Hepatic stellate cell (primary cell): ENCODE measurements around the gene KLHL5.
"Not testable (repeated sequence)": the region's sequence is repeated elsewhere in the genome, so short reads cannot be mapped to it uniquely, and the experiment has no call there.

Experiments used
- DNase-seq: peaks from one replicate; pipeline ENCODE4 v3.0.0; 2011; ENCODE audit warnings: low spot score

The KLHL5 gene

DNA sequence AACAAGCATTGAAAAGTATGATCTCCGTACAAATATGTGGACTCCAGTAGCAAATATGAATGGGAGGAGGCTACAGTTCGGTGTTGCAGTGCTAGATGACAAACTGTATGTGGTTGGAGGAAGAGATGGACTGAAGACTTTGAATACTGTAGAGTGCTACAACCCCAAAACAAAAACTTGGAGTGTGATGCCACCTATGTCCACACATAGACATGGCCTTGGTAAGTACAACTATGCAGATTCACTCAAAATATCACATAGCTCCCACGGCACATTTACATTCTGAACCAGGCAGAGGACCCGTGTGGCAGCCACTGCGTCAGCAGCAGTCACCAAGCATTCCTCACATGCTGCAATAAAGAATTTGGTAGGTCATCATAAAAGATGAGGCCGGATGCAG, 41.3 kb downstream of the KLHL5 start:
- no peak for DNase-seq

DNA sequence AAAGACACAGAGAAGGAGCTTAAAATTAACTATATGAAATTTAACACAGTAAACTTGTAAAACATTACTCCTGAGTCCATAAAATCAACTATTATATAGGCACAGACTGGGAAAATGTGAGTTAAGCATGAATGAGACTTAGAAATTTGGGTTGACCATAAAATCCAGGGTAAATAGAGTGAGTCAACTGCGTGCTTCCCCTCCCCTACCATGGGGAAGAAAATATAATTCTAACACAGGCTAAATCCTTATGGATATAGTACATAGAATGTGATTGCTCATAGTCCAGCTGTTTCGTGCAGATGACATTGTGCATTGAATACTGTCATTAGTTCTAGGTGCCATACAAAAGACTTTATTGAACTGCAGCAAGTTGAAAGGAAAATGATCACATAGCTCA, 42.2 kb downstream of the KLHL5 start:
- DNase-seq = no peak

DNA sequence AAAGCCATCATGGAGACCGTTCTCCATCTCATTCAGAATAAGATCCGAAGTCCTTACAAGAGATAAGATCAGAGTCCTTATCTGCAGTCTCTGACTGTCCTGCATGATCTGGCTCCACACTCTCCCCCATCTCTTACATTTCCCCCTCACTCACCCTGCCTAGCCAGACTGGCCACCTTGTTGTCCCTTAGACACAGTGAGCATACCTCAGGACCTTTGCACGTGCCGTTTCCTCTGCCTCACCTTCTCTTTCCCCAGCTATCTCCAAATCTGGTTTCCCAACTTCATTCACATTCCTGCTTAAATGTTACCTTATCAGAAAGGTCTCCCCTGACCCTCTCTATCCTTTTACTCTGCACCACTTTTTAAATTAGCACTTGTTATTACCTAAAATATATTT, 44.0 kb downstream of the KLHL5 start:
- DNase-seq = no peak

DNA sequence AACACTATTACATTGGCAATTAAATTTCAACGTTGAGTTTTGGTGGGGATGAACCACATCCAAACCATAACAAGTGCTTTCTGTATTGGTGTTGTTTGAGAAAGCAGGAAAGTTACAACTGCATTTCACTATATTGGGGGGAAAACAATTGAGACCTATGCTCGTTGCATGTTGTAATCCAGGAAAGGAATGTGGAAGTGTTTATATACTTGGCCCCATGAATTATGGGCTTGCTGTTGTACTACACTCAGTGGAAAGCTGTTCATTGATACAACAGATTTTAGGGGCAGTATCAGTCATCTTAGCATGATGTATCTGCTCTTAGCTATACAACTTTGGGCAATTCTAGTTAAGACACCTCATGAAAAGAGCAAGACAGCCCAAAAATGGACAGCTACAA, 52.4 kb downstream of the KLHL5 start:
- no peak for DNase-seq

DNA sequence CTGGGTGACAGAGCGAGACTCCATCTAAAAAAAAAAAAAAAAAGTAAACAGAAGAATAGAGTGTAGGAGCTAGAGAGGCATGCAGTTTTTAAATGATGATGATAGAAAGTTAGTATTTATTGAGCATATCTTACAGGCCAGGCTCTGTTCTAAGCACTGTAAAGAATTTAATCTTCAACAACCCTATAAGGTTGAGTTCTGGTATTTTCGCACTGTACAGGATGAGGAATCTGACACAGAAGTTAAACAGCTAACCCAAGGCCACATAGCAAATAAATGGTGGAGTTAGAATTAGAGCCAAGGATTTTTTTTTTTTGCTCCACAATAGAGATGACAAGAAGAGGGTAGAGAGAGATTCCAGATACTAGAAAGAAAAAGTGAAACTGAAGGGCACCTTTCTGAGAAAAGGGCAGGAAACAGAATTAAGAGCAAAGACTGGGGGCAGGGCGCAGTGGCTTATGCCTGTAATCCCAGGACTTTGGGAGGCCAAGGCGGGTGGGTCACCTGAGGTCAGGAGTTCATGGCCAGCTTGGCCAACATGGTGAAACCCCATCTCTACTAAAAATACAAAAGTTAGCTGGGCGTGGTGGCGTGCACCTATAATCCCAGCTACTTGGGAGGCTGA, 56.1 kb downstream of the KLHL5 start:
- no peak for DNase-seq

DNA sequence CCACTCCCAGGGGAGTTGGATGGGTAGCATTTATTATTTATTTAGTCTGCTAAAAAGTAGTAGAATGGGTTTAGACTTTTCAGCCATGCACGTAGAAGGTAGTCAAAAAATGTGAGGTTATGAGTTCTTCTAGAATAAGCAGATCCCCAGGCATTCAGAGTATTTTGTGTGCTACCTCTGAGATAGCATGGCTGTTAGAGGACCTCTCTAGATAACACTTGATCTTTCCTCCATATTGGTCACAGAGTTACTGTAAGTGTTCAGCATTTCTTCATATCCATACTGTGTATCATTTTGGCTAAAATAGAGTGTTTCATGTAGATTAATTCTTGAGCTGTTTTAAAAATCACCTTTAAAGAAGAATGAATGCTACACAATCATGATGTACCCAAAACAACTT, 58.4 kb downstream of the KLHL5 start:
- no peak for DNase-seq

DNA sequence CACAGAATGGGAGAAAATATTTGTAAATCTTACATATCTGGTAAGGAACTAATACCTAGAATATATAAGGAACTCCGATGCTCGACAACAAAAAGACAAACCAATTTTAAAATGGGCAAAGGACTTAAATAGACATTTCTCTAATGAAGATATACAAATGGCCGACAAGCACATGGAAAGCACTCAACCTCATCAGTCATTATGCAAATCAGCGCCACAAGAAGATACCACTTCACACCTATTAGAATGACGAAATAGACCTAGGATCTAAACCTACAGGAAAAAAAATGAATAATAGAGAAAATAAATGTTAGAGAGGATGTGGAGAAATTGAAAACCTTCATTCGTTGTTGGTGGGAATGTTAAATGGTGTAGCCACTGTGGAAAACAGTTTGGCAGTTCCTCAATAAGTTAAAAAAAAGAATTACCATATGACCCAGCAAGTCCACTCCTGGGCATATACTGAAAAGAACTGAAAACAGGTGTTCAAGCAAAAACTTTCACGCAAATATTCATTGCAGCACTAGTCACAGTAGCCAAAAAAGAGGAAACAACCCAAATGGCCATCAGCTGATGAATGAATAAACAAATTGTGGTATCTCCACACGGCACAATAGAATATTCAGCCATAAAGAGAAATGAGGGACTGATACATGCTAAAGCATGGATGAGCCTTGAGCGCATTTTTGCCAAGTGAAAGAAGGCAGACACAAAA, 63.0 kb downstream of the KLHL5 start:
- no peak for DNase-seq

DNA sequence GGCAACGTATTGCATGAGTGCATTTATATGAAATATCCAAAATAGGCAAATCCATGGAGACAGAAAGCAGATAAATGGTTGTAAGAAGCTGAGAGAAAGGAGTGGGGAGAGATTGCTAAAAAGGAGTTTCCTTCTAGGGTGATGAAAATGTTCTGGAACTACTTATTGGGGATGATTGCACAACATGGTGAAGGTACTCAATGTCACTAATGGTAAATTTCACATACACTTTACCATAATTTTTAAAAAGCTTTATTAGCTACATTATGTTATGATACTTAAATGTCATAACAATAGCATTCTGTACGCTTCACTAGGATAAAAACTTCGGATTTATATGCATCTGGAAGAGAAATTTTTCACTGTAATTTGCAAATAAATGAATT, 63.6 kb downstream of the KLHL5 start:
- no peak for DNase-seq

DNA sequence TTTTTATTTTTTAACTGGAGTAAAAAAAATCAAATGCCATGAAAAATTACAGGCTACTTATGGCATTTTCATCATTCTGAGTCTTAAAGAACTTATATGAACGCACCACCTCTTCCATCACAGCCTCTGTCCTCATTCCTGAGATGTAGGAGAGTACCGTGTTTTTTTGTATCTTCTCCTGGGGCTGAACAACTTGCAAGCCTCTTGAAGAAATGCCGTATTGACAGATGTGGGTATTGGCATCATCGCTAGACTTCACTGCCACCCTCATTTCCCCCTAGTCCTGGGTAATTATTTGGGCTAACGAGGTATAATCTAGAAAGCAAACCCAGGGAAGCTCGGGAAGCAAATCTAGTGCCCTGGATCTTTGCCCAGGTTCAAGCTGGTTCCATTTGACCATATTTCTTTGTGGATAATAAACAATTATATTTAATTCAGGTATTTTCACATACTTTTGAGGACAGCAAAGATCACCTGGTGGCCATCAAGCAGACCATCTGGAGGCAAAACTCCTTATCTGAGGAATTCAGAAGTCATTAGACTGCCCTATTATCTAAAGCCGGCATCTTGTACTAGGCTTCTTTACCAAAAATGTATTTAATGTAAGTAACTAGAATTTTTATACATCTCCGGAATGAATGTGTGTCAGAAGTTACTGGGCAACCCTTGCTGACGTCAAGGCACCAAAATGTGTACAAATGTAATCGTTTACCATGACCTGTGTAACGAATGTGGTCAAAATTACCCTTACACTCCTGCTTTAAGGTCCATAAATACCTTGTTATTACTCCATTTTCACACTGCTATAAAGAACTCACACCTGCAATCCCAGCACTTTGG, 64.4 kb downstream of the KLHL5 start:
- no peak for DNase-seq

DNA sequence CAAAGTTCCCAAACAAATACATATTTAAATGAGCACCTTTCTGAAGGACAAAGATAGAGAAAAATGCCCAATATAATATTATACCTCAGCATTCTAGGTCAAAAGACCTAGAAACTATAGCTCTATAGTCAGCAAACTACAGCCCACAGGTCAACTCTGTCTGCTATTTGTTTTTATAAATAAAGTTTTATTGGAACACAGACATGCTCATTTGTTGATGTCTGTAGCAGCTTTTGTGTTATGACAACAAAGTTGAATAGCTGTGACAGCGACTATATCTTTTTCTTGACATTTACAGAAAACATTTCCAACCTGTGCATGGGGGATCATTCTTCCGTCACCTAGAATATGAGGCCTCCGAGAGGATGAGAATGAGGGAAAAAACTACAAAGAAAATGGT, 71.6 kb downstream of the KLHL5 start:
- DNase-seq = no peak

DNA sequence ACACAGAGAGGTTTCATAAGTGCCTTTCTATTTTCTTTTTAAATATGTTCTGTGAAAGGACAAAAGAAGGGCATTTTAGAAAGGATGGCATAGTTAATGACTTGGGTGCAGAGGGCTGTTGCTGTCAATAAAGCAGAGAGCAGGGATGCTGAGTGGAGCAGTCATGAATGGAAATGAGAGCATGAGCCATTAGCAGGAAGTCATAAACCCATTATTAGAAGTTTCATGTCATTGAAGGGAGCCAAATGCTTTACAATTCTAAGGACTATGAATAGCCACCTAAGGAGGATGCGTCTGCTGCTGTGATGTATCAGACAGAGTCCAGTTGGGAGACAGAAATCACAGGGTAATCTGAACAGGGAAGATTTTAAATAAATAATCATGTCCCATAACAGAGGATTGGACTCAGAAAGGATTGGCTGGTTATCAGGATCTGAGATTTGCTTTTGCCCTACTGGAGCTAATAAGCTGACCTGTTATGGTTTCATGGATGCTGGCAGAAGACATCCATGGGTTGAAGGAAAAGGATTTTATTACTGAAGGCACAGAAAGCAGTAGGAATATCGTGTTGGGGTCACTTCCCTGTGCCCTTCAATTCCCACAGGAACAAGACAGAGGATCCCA, 72.8 kb downstream of the KLHL5 start:
- DNase-seq = no peak

DNA sequence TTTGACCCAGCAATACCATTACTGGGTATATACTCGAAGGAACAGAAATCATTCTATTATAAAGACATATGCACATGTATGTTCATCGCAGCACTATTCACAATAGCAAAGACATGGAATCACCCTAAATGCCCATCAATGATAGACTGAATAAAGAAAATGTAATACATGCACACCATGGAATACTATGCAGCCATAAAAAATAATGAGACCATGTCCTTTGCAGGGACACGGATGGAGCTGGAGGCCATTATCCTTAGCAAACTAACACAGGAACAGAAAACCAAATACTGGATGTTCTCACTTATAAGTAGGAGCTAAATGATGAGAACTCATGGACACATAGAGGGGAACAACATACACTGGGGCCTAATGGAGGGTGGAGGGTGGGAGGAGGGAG, 76.2 kb downstream of the KLHL5 start:
- DNase-seq = not testable (repeated sequence)

DNA sequence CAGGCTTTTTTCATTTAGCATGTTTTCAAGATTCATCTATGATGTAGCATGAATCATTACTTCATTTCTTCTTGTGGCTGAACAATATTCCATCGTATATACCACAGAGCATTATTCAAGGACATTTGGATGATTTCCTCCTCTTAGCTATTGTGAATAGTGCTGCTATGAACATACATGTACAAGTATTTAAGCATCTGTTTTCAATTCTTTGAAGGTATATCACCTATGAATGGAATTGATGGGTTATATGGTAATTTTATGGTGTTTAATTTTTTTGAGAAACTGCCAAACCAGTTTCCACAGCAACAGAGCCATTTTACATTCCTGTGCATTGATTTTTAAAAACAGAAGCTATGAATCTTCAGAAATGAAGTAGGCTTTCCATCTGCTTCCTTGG, 84.2 kb downstream of the KLHL5 start:
- DNase-seq = no peak

DNA sequence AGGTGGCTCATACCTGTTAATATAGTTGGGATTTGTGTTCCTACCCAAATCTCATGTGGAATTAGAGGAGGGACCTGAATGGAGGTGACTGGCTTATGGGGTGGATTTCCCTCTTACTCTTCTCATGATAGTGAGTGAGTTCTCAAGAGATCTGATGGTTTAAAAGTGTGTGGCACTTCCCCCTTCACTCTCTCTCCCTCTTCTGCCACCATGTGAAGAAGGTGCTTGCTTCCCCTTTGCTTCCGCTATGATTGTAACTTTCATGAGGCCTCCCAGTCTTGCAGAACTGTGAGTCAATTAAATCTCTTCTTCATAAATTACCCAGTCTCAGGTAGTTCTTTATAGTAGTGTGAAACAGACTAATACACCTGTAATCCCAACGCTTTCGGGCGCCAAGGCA, 92.0 kb downstream of the KLHL5 start:
- DNase-seq = no peak

DNA sequence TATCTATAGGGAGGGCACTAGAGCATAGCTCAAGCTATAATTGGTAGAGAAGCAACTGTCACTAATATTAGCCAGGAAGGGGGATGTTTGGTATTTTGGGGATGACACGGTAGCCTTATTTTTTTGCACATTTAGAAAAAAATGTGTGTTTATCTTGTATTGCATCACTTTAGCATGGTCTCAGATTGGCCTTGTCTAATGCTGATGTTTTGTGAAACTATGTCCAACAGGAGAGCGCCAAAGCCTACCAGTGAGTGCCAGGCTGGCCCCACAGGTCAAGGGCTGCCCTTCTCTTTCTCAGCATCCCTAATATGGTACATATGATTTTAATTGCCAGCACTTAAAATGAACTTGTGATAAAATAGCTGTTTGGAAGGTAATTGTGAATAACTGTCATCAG, 95.5 kb downstream of the KLHL5 start:
- no peak for DNase-seq

DNA sequence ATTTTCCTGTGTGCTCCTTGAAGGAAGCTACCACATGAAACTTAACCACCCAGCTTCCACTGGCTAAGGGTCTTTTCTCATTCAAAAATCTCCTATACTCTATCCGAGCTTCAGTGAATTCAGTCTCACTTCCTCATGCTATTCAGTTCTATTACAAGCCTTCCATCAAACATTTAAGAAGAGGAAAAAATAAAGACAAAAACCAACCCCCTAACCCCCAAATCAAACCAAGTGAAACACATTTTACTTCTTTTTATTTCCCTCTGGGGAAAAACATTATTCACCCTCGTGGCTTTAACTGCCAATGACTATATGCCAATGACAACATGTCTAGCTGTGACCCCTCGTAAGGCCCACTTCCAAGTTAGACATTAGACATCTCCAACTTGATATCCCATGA, 104.1 kb downstream of the KLHL5 start:
- DNase-seq = no peak

DNA sequence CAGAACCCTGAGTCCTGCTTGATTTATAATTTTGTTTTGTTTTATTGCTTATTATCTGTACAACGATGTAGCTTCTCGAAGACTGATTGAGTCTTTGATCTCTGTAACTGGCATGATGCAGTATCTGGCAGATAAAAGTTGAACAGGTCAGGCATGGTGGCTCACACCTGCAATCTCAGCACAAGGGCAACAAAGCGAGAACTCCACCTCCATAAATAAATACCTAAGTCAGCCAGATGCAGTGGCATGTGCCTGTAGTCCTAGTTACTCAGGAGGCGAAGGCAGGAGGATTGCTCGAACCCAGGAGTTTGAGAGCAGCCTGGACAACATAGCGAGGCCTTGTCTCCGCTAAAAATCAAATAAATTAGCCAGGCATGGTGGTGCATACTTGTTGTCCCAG, 104.6 kb downstream of the KLHL5 start:
- no peak for DNase-seq

DNA sequence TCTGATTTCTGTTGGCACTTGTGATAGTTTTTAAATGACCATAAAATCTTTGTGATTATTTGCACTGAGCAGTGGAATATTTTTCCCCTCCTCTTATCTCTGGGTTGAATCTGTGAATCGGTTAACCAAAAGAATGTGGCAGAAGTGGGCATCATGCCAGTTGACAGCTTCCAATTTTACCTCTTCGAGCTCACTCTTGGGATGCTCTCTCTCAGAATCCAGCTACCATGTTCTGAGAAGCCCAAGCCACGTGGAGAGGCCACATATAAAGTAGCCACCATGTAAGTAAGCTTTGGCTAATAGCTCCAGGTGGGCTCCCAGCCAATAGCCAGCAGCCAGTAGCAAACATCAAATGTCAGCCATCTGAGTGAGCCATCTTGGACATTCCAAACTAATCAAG, 107.4 kb downstream of the KLHL5 start:
- no peak for DNase-seq

DNA sequence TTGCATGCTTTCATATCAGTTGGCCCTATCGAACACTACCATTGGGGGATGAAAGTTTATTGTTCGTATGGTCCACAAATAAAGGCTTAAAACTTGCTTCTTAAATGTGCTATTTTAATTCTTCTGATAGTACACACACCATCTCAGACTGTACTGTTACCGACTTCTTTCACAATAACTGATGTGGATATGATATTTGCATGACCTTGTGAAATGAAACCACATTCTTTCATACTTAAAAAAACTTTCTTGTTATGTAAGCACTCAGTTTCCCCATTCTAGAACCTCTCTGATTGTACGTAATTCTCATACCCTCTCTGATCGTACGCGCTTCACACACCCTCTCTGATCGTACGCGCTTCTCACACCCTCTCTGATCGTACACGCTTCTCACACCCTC, 108.3 kb downstream of the KLHL5 start:
- no peak for DNase-seq
